ENCODE measurements around the gene ARL4A.

Gene ARL4A

DNA sequence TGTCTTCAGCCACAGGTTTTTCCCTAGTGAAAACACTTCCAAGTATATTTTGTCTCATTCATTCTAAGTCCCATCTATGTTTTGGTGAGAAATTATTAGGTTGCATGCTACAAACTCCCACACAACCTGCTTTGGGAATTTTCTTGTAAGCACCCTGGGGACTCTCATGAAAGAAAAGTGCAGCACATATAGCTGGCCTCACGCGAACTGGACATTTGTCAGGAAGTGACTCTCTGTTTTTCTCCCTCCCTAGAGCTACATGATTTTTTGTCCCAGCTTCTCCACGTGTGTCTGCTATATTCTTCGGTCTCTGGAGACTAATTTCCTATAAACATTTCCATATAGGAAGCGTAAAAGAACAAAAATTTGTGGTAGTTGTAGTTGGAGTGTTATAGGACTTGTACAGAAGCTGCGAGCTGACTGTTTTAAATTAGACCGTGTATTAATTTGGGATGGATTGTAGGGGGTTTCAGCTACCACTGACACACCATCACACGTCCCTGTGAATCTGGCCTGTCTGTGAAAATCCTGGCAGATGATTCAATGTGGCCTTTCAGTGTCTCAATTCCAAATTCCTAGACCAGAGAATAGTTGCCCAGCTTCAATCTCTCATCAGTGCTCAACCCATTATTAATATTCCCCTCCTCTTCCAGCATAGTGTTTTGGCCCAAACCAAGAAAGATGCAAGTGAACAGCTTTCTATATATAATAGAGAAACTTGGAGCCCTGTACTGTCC is 40.2 kb downstream of the ARL4A start:
- no peak for DNase-seq

DNA sequence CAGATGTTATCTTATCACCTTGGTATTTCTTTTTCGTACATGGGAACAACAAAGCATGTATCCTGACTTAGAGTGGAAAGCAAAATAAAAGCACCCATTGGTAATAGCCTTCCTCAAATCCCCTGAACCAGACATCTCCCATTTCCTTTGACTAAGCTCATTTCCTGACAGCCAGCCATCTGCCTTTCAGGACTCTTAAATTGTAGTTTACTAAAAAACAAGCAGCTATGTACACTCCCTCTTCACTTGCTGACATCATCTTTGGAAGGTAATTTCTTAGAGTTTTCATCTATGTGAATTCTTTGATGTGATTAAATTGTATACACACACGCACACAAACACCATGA is 40.7 kb downstream of the ARL4A start:
- no peak for DNase-seq

DNA sequence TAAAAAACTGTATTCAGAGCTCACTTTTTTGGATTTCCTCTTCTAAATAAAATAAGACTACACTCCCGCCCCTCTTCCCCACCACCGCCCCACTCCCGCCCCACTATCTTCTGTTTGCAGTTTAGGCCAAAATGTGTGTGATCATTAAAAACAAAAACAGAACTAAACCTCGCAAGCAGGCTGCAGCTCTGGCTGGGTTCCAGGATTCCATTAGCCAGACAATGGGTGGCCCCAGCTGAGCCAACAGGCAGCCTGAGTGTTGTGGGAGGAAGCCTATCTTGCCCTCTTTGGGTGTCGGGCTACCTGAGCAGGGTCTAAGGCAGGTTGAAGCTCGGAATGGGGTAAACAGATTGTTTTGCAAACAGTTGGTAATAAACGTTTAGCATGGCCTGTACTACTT is 41.7 kb downstream of the ARL4A start:
- peak; percentile 18 for DNase-seq

DNA sequence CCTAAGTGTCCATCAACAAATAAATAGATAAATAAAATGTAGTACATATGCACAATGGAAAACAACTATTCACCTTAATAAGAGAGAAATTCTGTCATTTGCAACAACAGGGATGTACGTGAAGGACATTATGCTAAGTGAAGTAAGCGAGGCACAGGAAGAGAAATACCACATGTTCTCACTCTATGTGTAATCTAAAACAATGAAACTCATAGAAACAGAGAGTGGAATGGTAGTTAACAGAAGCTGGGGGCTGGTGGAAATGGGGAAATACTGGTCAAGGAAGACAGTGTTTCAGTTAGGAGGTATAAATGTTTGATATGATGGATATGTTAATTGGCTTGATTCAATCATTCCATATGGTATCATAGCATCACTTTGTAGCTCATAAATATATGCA is 43.1 kb downstream of the ARL4A start:
- DNase-seq, result no peak

DNA sequence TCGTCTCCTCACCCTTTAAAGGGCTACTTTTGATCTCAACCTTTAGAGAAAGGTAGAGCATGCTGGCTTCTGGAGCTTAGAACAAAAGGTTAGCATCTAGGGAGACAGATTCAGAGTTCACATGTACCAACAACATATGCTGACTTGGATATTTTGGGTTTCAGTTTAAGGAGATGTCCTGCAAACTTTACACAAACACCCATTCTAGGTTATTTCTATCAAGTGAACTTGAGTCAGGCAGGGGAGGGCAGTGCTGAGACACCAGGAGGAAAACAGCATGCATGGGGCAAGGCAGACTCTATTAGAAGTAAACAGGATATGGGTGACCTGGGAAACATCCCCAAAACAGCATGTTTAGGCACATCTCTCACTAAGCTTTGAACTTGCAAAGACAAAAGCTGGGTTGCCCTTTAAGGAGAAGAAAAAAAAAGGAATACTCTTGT is 43.8 kb downstream of the ARL4A start:
- DNase-seq, result no peak

DNA sequence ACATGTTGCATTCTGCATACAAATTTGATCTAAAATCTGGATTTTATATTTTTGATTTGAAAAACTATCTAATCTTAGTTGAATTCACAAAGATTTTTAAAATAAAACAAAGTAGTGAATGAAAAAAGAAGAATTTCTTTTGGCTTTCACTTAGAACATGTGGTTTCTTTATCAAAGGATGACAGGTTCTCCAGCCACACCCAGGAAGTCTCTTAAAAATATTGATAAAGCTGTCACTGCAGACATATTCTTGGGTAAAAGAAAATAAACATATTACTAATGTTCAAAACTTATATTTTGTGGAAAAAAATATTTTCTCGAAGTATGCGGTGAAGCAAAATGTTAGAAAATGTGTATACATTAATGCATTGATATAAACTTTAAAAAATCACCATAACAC is 44.3 kb downstream of the ARL4A start:
- DNase-seq, result no peak

DNA sequence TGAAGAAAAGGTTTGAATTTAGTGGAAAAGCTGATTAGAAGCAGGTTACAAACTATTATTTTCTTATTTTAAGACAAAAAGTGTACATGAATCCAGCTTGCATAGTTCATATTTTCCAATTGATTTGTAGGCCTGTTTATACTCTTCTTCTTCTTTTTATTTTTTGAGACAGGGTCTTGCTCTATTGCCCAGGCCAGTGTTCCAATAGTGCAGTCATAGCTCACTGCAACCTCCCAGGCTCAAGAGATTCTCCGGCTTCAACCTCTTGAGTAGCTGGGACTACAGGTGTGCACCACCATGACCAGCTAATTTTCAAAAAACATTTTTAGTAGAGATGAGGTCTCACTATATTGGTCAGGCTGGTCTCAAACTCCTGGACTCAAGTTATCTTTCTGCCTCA is 45.0 kb downstream of the ARL4A start:
- DNase-seq, result no peak

DNA sequence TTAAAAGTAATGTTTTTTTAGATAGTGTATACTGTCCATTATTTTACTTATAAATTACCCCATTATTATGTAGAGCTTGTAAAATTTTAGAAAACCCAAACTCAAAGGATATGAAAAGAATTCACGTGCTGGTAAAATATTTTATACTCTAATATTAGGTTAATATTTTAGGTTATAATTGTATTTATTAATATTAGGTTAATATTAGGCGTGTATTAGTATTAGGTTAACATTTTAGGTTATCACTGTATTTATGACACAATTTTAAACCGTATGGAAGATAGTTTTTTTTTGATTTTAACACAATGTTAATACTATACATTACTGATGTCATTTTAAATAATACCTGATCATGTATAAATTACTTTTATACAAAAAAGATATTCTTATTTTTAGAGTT is 48.5 kb downstream of the ARL4A start:
- DNase-seq, result no peak

DNA sequence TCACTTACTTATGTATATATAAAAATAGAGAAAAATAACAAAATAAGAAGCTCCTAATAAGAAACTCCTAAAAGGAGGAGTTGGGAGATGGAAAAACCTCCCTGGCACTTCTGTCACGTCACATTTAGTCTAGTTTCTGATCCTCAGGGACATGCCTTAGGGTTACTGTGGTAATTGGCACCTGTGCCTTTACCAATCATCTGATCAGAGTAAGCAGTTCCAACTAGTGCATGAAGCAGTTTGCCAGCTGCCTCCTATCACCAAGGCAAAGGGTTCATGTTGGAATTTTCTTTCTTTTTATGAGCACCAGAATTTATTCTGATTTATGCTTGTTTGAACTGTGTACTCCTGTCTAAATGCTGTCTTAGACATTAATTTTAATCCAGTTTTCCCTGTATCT is 49.9 kb downstream of the ARL4A start:
- no peak for DNase-seq

DNA sequence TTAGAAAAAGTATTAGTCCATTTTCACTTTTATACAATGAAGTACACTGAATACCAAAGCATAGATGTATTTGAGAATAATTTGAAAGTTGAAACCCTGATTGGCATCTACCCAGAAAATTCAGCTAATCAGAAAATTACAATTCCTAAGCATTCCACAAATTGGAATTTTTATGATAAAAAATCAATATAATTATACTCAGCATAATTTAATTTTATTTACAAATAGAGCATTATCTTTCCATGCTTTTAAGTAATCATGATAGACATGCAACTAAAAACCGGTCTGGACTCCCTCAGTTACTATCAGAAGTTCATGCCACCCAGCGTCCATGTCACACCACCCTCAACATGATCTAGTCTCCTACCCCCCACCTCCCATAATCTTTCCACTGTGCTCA is 50.4 kb downstream of the ARL4A start:
- DNase-seq, result no peak

DNA sequence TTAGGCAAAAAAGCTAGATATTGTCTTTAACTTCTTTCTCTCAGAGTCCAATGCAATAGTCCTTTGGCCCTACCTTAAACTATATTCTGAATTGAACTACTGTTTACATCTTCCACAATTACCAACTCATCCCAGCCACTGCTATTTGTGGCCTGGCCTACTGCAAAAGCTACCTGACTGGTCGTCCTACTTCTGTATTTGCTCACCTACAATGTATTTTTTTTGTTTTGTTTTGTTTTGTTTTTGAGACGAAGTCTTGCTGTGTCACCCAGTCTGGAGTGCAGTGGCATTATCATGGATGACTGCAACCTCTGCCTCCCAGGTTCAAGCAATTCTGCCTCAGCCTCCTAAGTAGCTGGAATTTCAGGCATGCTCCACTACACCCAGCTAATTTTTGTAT is 51.2 kb downstream of the ARL4A start:
- no peak for DNase-seq
